HEK293 (cell line): ENCODE results near the gene ZNF609.

Experiments
- CTCF ChIP-seq: fragments of 450-650 bp; formaldehyde crosslinking; IDR thresholded peaks from 2 replicates; pipeline ENCODE4 v1.5.1; 2016; ENCODE audit warnings: missing biosample characterization, missing genetic modification characterization
- PRDM10 ChIP-seq: fragments of 450-650 bp; formaldehyde crosslinking; IDR thresholded peaks from 2 replicates; pipeline ENCODE4 v1.5.1; 2016; ENCODE audit warnings: missing biosample characterization, missing genetic modification characterization
- REST ChIP-seq: fragments of 450-650 bp; formaldehyde crosslinking; IDR thresholded peaks from 2 replicates; pipeline ENCODE4 v1.5.1; 2016; ENCODE audit warnings: missing biosample characterization, missing genetic modification characterization
- YY1 ChIP-seq: fragments of 450-650 bp; formaldehyde crosslinking; IDR thresholded peaks from 2 replicates; pipeline ENCODE4 v1.5.1; 2018; ENCODE audit warnings: missing biosample characterization, missing genetic modification characterization
- ZBTB21 ChIP-seq: fragments of 450-650 bp; formaldehyde crosslinking; IDR thresholded peaks from 2 replicates; pipeline ENCODE4 v1.5.1; 2017; ENCODE audit warnings: missing biosample characterization, missing genetic modification characterization
- ZBTB49 ChIP-seq: fragments of 450-650 bp; formaldehyde crosslinking; IDR thresholded peaks from 2 replicates; pipeline ENCODE4 v1.5.1; 2016; ENCODE audit warnings: missing biosample characterization, missing genetic modification characterization, low read depth
- ZNF513 ChIP-seq: fragments of 450-650 bp; IDR thresholded peaks from 2 replicates; pipeline ENCODE4 v1.5.1; 2018; ENCODE audit warnings: missing biosample characterization, missing genetic modification characterization
- ZSCAN23 ChIP-seq: fragments of 450-650 bp; formaldehyde crosslinking; IDR thresholded peaks from 2 replicates; pipeline ENCODE4 v1.5.1; 2016; ENCODE audit warnings: missing biosample characterization, missing genetic modification characterization

GRCh38 chr15:64611085-64611725 lies 150.8 kb downstream of the ZNF609 start:
- TF ChIP-seq ZNF513: no peak
- no peak for TF ChIP-seq ZBTB21 (tag by site-specific recombination)
- no peak for TF ChIP-seq REST
- TF ChIP-seq ZBTB49: no peak
- no peak for TF ChIP-seq CTCF
- no peak for TF ChIP-seq PRDM10 (tag by site-specific recombination)
- TF ChIP-seq ZSCAN23 (tag by site-specific recombination): no peak
- TF ChIP-seq YY1 (tag by site-specific recombination): no peak
